DOHH2 (cell line): ENCODE data around the gene OR51M1.
"Not testable (repeated sequence)": the region's sequence is repeated elsewhere in the genome, so short reads cannot be mapped to it uniquely, and the experiment has no call there.

ENCODE experiments used
- H3F3A ChIP-seq: fragments of 200-600 bp; sonication (generic), shearing (Covaris generic); 2 replicates; pipeline ENCODE4 v1.6.0; 2016; ENCODE audit warnings: antibody characterized with exemption, mild to moderate bottlenecking; ENCODE audit not compliant: control insufficient read depth, insufficient read depth
- H3K27ac ChIP-seq: fragments of 200-600 bp; sonication (generic); 2 replicates; pipeline ENCODE4 v1.5.1; 2014; ENCODE audit warnings: low read depth, mild to moderate bottlenecking, low read length, moderate library complexity
- H3K27me3 ChIP-seq: fragments of 200-600 bp; sonication (generic); 2 replicates; pipeline ENCODE4 v1.6.1; 2014; ENCODE audit warnings: mild to moderate bottlenecking, low read length, mixed read lengths; ENCODE audit not compliant: control insufficient read depth
- H3K36me3 ChIP-seq: fragments of 200-600 bp; sonication (generic); 2 replicates; pipeline ENCODE4 v1.6.1; 2014; ENCODE audit warnings: mild to moderate bottlenecking, low read length, moderate library complexity, mixed read lengths; ENCODE audit not compliant: control insufficient read depth
- H3K4me1 ChIP-seq: fragments of 200-600 bp; sonication (generic); 2 replicates; pipeline ENCODE4 v1.6.1; 2014; ENCODE audit warnings: mild to moderate bottlenecking, low read length, mixed read lengths; ENCODE audit not compliant: control insufficient read depth
- H3K4me2 ChIP-seq: fragments of 200-600 bp; sonication (generic); 2 replicates; pipeline ENCODE4 v1.6.0; 2014; ENCODE audit warnings: mild to moderate bottlenecking, low read length, moderate library complexity
- H3K4me3 ChIP-seq: fragments of 200-600 bp; sonication (generic); 2 replicates; pipeline ENCODE4 v1.5.1; 2014; ENCODE audit warnings: mild to moderate bottlenecking, low read length, mixed read lengths
- H3K79me2 ChIP-seq: fragments of 200-600 bp; sonication (generic); 2 replicates; pipeline ENCODE4 v1.6.1; 2014; ENCODE audit warnings: mild to moderate bottlenecking, low read length, mixed read lengths; ENCODE audit not compliant: control insufficient read depth
- H3K9me2 ChIP-seq: fragments of 200-600 bp; sonication (generic); replicated peaks from 2 replicates; pipeline ENCODE4 v1.6.1; 2014; ENCODE audit warnings: mild to moderate bottlenecking, low read length, mixed read lengths; ENCODE audit not compliant: control insufficient read depth
- H3K9me3 ChIP-seq: fragments of 200-600 bp; sonication (generic); 2 replicates; pipeline ENCODE4 v1.6.1; 2014; ENCODE audit warnings: antibody characterized with exemption, low read length, mixed read lengths; ENCODE audit not compliant: control insufficient read depth, insufficient read depth
- H4K20me1 ChIP-seq: fragments of 200-600 bp; sonication (generic); 2 replicates; pipeline ENCODE4 v1.6.0; 2014; ENCODE audit warnings: low read depth, mild to moderate bottlenecking, antibody characterized with exemption, low read length, moderate library complexity; ENCODE audit not compliant: control insufficient read depth, insufficient read depth
- CTCF ChIP-seq: fragments of 200-600 bp; sonication (generic); IDR thresholded peaks from one replicate; pipeline ENCODE4 v1.5.1; 2014; ENCODE audit warnings: antibody characterized with exemption, mild to moderate bottlenecking, low read depth, low read length; ENCODE audit not compliant: poor library complexity, severe bottlenecking
- EZH2phosphoT487 ChIP-seq: fragments of 200-600 bp; sonication (generic); IDR thresholded peaks from 2 replicates; pipeline ENCODE4 v1.6.1; 2017; ENCODE audit warnings: borderline replicate concordance, mild to moderate bottlenecking, antibody characterized with exemption, low read length, moderate library complexity, mixed read lengths

The OR51M1 gene

DNA sequence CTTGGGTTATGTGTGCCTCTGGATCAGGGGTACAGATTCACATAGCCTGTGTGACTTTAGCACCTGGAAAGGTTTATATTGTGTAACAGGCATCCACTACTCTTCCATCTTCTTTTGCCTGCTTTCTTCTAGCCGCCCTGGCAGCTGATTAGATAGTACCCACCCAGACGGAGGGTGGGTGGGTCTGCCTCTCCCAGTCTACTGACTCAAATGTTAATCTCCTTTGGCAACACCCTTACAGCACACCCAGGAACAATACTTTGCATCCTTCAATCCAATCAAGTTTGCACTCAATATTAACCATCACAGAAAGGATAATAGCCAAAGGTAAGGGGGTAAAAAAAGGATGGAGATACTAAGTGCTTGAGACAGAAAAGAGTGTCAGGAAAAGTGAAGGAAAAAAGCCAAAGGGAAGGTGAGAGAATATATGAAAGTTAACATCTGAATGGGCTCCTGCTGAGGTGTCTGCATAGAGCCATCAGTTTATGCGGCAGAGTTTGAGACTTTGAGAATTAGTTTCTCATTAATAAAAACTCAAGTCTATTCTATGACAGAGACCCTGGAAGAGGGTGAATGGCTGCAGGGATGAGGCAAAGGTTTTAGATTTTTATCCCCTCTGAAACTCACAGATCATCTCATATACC lies 34.9 kb upstream of the OR51M1 start:
- Histone ChIP-seq H3K36me3 (no peaks in the 10 kb centered on the region), H3K4me1 (no peaks in the 10 kb centered on the region), H3K4me3 (no peak overlapping the region), H3K9me2 (no peaks in the 10 kb centered on the region), H3K27ac (no peak overlapping the region), H3K9me3 (no peaks in the 10 kb centered on the region), H3F3A (no peaks in the 10 kb centered on the region), H4K20me1 (no peaks in the 10 kb centered on the region), H3K79me2 (no peaks in the 10 kb centered on the region), H3K27me3 (no peaks in the 10 kb centered on the region), H3K4me2 (no peak overlapping the region)
- no peak for TF ChIP-seq CTCF
- no peak for TF ChIP-seq EZH2phosphoT487

DNA sequence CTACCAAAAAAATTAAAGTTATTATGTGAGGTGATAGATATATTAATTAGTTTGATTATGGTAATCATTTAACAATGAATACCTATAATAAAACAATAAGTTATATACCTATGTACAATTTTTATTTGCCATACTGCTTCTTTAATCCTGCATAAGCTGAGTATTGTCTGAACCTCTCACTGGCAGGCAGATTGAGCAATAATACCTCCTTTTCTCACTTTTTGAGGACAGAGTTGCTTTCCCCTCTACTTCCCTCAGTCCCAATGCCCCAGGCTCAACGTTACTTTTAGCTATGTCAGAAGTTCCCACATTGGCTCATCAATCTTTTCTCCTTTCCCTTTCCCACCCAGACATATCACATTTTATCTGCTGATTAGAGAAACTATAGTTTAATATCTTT lies 34.1 kb upstream of the OR51M1 start:
- Histone ChIP-seq H3K9me2 (no peaks in the 10 kb centered on the region), H3K4me2 (no peak overlapping the region), H3F3A (no peaks in the 10 kb centered on the region), H3K27ac (no peak overlapping the region), H3K4me3 (no peak overlapping the region), H3K27me3 (no peaks in the 10 kb centered on the region), H4K20me1 (no peaks in the 10 kb centered on the region), H3K4me1 (no peaks in the 10 kb centered on the region), H3K36me3 (no peaks in the 10 kb centered on the region), H3K9me3 (no peaks in the 10 kb centered on the region), H3K79me2 (no peaks in the 10 kb centered on the region)
- TF ChIP-seq CTCF (no peak), EZH2phosphoT487 (no peak)

- no peaks in the 10 kb centered on the region for H3K27me3 ChIP-seq
- H3K36me3 ChIP-seq, result no peaks in the 10 kb centered on the region
Observed at GRCh38 chr11:5351208-5351607, 32.4 kb upstream of the OR51M1 start, which contains the start of gene OR51B6. OR51B6 (plus strand) TSS chr11:5351508; CDS start chr11:5351508, 0 bp downstream.

GRCh38 chr11:5356031-5356430 lies 27.6 kb upstream of the OR51M1 start:
- H3K36me3 ChIP-seq, H3K4me2 ChIP-seq, H4K20me1 ChIP-seq, H3K4me1 ChIP-seq, H3K27me3 ChIP-seq, H3K4me3 ChIP-seq, H3K9me2 ChIP-seq, H3K79me2 ChIP-seq, H3K9me3 ChIP-seq, H3F3A ChIP-seq, H3K27ac ChIP-seq: not testable (repeated sequence)

More at GRCh38 chr11:5351208-5351607, 32.4 kb upstream of the OR51M1 start, which contains the start of gene OR51B6:
- no peaks in the 10 kb centered on the region for H4K20me1 ChIP-seq
- H3K9me3 ChIP-seq, result no peaks in the 10 kb centered on the region
- no peaks in the 10 kb centered on the region for H3F3A ChIP-seq
- TF ChIP-seq EZH2phosphoT487 (no peak), CTCF (no peak)
- H3K4me3 ChIP-seq, result no peak within 1 kb of the TSS
- H3K9me2 ChIP-seq, result no peaks in the 10 kb centered on the region
- H3K27ac ChIP-seq, result no peak within 1 kb of the TSS
- no peak within 1 kb of the TSS for H3K4me2 ChIP-seq
- no peaks in the 10 kb centered on the region for H3K79me2 ChIP-seq
- no peaks in the 10 kb centered on the region for H3K4me1 ChIP-seq
